Left renal cortex interstitium (tissue), 4 donors: Measurements from ENCODE around the gene NCOA5. TPM values are rescaled to one million over a fixed set of nuclear protein-coding genes. Genes with fewer than 3 reads are reported as not detected.
"Not testable (repeated sequence)": the region's sequence is repeated elsewhere in the genome, so short reads cannot be mapped to it uniquely, and the experiment has no call there.

Experiments used
- DNase-seq, 4 donors: peaks; one replicate each; pipeline ENCODE4 v3.0.0-alpha.2; 2013; ENCODE audit warnings: low read depth in 4 of 4, low spot score in 2 of 4, missing footprints in 1 of 4
- polyA plus RNA-seq, 4 donors: library from polyadenylated mRNA; unstranded; fragments of 120-200 nt; gene quantifications; one replicate each; pipeline ENCODE4 v1.2.1, GENCODE V29; 2013; ENCODE audit not compliant: insufficient read length in 4 of 4

The NCOA5 gene
- polyA plus RNA-seq, 4 donors, result 53.7 to 62.9 (median 57.5) TPM

DNA sequence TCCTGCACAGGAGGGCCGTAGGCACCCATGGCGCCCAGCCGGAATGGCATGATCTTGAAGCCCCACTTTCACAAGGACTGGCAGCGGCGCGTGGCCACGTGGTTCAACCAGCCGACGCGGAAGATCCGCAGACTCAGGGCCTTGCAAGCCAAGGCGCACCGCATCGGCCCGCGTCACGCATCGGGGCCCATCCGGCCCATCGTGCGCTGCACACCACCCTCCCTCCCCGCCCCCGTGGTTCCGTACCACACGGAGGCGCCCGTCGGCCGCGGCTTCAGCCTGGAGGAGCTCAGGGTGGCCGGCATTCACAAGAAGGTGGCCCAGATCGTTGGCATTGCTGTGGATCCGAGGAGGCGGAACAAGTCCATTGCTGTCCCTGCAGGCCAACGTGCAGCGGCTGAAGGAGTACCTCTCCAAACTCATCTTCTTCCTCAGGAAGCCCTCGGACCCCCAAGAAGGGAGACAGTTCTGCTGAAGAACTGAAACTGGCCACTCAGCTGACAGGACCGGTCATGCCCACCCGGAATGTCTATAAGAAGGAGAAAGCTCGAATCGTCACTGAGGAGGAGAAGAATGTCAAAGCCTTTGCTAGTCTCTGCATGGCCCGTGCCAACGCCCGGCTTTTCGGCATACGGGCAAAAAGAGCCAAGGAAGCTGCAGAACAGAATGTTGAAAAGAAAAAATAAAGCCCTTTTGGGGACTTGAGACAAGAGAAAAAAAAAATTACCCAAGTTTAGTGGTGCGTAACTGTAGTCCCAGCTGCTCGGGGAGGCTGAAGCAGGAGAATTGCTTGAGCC is 9.9 kb upstream of the NCOA5 start:
- DNase-seq, result no peak

DNA sequence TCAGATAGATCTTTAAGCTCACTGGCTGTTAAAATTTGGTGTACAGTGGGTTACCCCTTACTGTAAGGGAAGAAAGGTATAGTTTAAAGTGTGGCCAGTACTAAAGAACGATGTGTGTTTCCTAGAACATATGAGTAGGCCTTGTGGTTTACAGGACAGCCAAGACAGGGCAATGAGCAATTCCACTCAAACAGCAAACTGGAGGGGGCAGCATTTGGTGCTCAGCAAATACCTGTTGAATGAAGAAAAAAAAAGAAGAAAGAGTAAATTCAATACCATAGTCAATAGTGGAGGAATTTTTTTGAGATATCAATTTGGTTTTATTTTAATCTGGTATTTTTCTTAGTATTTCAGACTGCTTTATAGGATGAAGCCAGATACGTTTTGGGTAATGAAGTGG is 3.8 kb upstream of the NCOA5 start:
- DNase-seq, result no peak

DNA sequence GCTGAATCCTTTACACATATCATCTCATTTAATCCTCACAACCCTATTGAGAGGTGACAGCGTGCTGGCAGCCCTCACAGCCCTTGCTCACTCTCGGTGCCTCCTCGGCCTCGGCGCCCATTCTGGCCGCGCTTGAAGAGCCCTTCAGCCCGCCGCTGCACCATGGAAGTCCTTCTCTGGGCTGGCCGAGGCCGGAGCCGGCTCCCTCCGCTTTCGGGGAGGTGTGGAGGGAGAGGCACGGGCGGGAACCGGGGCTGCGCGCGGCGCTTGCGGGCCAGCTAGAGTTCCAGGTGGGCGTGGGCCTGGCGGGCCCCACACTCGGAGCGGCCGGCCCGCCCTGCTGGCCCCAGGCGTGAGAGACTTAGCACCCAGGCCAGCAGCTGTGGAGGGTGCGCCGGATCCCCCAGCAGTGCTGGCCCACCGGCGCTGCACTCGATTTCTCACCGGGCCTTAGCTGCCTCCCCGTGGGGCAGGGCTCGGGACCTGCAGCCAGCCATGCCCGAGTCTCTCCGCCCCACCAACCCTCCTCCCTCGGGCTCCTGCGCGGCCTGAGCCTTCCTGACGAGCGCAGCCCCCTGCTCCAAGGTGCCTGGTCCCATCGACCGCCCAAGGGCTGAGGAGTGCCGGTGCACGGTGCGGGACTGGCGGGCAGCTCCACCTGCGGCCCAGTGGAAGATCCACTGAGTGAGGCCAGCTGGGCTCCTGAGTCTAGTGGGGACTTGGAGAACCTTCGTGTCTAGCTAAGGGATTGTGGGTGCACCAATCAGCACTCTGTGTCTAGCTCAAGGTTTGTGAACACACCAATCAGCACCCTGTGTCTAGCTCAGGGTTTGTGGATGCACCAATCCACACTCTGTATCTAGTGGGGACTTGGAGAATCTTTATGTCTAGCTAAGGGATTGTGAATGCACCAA is 2.1 kb upstream of the NCOA5 start:
- DNase-seq, result not testable (repeated sequence)

- DNase-seq, result peak in 2 of 4 donors; percentile 10 to 14
Observed at GRCh38 chr20:46089167-46089416, 670 bp downstream of the NCOA5 start.

DNA sequence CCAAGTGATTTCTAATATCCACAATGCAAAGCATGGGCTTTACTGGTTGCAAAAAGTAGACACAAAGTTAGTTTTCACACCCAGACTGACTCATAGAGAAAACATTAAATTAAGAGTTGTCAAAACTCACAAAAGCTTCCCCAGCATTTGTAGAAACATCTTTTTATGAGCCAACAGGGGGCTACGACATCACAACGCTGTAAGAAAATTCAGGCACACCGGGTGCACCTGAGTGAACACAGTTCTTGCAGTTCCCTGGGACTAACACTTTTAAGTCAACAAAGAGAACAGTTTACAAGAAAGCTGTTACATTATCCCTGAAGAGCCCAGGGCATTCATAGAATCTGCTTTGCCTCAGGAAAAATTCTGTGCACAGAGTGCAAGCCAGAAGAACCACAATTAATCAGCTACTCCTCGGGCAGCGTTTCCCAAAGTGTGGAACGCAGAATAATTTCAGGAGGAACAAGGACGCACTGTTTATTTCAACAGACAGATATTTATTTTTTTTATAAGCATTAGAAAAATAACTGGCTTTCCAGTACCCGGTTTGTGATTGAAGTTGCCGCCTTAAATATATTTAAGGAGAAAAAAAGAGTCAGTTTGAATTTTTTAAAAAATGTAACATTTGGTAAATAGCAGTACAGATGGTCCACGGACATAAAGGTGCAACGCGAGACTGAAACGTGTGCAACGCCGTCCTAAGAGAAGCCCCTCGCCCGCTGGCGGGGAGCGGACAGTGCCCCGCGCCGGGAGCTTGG is 1.2 kb downstream of the NCOA5 start:
- DNase-seq, result peak in 1 of 4 donors; percentile 4

DNA sequence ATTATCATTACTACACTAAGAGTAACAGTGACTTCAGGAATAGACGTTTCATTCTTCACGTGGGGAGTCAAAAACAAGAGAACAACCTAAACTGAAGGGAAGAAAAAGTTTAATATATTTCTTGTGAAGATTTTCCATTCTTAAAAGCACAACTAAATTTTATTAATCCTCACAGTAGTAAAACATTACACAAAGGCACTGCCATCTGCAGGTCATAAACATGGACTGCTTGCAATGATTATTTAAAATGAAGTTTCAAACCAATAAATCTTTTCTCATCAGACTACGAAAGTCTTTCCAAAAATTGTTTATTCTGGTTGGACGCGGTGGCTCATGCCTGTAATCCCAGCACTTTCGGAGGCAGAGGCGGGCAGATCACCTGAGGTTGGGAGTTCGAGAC is 2.6 kb downstream of the NCOA5 start:
- no peak for DNase-seq

GRCh38 chr20:46085179-46085851 is 4.4 kb downstream of the NCOA5 start:
- DNase-seq, result no peak

DNA sequence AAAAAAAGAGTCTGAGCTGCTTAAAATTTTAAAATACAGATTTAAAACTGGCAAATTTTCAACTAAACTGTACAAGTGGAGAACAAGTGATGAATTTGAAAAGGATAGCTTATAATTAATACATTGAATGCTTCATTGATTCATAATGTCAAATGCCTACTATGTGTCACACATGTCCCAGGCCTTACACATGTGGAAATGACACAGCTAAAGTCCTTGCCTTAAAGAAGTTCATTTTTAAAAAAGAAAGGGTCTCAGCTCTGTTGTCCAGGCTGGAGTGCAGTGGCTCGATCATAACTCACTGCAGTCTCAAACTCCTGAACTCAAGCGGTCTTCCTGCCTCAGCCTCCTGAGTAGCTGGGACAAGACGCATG is 5.0 kb downstream of the NCOA5 start:
- DNase-seq, result no peak

- DNase-seq, result no peak
Observed at GRCh38 chr20:46083531-46084061, 6.2 kb downstream of the NCOA5 start.

- DNase-seq, result no peak
Observed at GRCh38 chr20:46083101-46083500, 6.7 kb downstream of the NCOA5 start.

DNA sequence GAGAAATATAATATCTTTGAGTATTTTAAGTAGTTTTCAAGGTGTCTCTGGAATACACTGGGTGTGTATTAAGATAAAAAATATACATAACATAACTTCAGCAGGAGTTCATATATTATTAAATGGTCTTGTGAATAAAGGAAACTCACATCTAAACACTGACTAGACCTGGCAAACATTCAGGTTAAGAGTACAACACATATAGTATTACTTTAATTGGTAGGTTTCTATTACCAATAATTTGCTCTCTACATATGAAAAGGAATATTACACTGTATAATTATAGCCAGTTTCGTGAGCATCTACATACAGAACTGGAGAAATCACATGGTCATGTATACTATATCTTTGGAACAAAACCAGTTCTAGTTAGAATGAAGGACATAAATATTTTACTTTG is 8.7 kb downstream of the NCOA5 start:
- DNase-seq, result no peak

DNA sequence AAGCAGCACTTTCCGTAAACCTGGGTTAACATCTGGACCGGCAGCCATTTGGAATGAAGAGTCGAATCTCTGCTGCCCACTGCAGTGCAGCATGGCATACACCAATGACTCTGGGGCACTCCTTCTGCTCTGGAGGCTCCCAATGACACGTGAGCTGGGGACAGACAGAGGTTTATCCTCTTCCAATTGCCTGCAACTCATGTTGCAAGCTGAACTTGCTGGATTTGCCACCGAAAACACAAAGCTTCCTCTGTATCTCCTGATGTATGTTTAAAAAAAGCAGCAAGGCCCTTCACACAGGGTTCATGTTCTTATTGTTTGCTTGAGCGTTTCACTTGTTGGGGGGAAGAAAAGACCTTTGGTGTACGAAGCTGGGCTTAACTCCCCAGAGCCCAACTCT is 10.8 kb downstream of the NCOA5 start:
- DNase-seq, result no peak

GRCh38 chr20:46077642-46078305 is 12.0 kb downstream of the NCOA5 start:
- DNase-seq, result no peak

GRCh38 chr20:46076806-46077205 is 13.0 kb downstream of the NCOA5 start:
- no peak for DNase-seq

DNA sequence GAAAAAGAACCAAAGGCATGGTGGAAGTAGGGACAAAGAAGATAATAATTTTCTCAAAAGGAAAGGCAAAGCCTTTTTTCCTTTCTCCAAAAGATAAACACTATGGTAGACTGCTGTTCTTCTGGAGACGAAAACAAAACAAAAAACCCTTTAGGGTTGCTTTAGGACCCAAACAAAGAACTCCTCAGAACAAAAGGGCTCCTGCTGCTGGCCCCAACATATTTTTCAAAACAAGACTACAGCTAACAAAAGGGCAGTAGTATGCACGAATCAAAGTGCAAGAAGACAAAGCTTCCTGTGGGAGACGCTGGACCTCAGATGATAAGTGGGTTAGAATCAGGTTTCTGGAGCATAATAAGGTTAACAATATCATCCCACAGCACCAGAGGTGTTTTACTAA is 15.8 kb downstream of the NCOA5 start:
- DNase-seq, result no peak

GRCh38 chr20:46073443-46073842 is 16.3 kb downstream of the NCOA5 start:
- DNase-seq, result no peak

- no peak for DNase-seq
Observed at GRCh38 chr20:46073024-46073423, 16.7 kb downstream of the NCOA5 start.

DNA sequence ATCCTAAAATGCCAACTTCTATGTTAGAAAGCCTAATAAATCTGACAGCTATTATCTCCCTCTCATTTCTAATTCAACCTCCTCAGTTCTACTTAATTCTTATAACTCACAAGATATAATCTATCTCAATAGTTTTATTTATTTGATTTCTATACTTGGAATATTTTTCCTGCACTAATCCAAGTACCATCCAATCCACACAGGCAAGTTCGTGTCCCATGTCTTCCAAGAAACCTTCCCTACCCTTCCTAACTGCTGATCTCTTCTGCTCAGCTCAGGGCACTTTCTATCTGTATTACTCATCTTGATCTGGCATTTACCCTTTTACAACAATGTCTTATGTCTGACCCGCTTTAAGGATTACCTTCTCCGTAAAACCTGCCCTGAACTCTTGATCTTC is 18.2 kb downstream of the NCOA5 start:
- DNase-seq, result no peak

GRCh38 chr20:46070215-46070900 is 19.4 kb downstream of the NCOA5 start:
- DNase-seq, result no peak
